Fibroblast of skin of right quadriceps (primary cell): ENCODE measurements around the gene ADIPOQ.
"Not testable (repeated sequence)": the region's sequence is repeated elsewhere in the genome, so short reads cannot be mapped to it uniquely, and the experiment has no call there.

Experiments used
- DNase-seq: peaks from one replicate; pipeline ENCODE4 v3.0.0-alpha.2; 2013

The ADIPOQ gene

DNA sequence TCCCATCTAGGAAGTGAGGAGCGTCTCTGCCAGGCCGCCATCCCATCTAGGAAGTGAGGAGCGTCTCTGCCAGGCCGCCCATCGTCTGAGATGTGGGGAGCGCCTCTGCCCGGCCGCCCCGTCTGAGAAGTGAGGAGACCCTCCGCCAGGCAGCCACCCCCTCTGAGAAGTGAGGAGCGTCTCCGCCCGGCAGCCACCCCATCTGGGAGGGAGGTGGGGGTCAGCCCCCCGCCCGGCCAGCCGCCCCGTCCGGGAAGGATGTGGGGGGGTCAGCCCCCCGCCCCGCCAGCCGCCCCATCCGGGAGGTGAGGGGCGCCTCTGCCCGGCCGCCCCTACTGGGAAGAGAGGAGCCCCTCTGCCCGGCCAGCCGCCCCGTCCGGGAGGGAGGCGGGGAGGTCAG lies 31.3 kb downstream of the ADIPOQ start:
- not testable (repeated sequence) for DNase-seq

- DNase-seq = not testable (repeated sequence)
Observed at GRCh38 chr3:186874216-186874615, 31.7 kb downstream of the ADIPOQ start.

GRCh38 chr3:186874841-186875240 lies 32.3 kb downstream of the ADIPOQ start:
- DNase-seq = not testable (repeated sequence)

GRCh38 chr3:186875708-186876107 lies 33.2 kb downstream of the ADIPOQ start:
- no peak for DNase-seq

- no peak for DNase-seq
Observed at GRCh38 chr3:186879781-186880180, 37.3 kb downstream of the ADIPOQ start.

DNA sequence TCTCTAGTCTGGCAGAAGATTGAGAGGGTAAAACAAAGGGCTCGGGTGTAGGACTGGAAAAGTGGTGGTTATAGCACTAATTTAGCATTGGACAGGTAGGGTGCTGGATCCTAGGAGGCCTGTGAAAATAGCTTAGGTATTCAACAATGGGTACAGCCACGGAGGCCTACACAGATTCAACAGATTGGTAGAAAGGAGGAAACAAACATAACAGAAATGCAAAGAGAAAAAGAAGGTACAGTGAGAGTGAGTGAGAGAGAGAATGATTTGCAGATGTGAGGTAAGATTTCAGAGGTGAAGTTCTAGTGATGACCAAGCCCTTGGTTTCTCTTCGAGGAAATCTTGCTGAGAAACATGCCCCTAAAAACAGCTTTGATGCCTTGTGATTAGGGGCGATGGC lies 37.9 kb downstream of the ADIPOQ start:
- DNase-seq = no peak

DNA sequence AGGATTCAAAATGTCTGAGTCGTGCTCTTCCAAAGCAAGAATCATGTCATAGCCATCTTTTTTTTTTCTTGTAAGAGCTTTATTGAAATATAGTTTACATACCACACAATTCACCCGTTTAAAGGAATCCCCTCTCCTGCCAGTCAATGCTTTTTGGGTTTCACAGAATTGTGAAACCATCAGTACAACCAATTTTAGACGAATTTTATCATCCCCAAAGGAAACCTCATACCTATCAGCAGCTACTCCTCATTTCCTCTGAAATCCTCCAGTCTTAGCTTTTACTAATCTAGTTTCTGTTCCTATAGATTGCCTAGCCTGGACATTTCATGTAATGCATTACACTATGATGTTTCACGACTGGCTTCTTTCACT lies 39.6 kb downstream of the ADIPOQ start:
- DNase-seq = peak; percentile 58

GRCh38 chr3:186882881-186883685 lies 40.6 kb downstream of the ADIPOQ start:
- DNase-seq = peak; percentile 87

- DNase-seq = no peak
Observed at GRCh38 chr3:186883686-186884058, 41.2 kb downstream of the ADIPOQ start.

DNA sequence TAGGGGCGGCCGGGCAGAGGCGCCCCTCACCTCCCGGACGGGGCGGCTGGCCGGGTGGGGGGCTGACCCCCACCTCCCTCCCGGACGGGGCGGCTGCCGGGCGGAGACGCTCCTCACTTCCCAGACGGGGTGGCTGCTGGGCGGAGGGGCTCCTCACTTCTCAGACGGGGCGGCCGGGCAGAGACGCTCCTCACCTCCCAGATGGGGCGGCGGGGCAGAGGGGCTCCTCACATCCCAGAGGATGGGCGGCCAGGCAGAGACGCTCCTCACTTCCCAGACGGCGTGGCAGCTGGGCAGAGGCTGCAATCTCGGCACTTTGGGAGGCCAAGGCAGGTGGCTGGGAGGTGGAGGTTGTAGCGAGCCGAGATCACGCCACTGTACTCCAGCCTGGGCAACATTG lies 42.4 kb downstream of the ADIPOQ start:
- DNase-seq = not testable (repeated sequence)

- DNase-seq = no peak
Observed at GRCh38 chr3:186886202-186886981, 43.9 kb downstream of the ADIPOQ start.

DNA sequence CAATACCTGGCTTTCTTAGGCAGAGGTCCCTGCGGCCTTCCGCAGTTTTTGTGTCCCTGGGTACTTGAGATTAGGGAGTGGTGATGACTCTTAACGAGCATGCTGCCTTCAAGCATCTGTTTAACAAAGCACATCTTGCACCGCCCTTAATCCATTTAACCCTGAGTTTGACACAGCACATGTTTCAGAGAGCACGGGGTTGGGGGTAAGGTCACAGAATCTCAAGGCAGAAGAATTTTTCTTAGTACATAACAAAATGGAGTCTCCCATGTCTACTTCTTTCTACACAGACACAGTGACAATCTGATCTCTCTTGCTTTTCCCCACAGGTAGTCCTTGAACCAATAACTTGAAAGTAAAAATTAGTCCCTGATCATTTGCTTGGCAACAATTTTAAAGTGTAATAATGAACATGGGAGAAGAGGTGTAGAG lies 45.0 kb downstream of the ADIPOQ start:
- DNase-seq = not testable (repeated sequence)

- DNase-seq = peak; percentile 15
Observed at GRCh38 chr3:186888569-186888968, 46.1 kb downstream of the ADIPOQ start.

- DNase-seq = not testable (repeated sequence)
Observed at GRCh38 chr3:186889698-186890097, 47.2 kb downstream of the ADIPOQ start.

- DNase-seq = no peak
Observed at GRCh38 chr3:186890911-186891310, 48.4 kb downstream of the ADIPOQ start.

DNA sequence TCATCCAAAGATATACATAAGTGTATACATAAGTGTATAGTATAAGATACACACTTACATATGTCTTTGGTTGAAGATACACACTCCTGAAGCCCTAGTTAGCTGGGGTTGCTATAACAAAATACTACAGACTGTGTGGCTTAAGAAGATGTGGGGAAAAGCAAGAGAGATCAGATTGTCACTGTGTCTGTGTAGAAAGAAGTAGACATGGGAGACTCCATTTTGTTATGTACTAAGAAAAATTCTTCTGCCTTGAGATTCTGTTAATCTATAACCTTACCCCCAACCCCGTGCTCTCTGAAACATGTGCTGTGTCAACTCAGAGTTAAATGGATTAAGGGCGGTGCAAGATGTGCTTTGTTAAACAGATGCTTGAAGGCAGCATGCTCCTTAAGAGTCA lies 50.6 kb downstream of the ADIPOQ start:
- DNase-seq = not testable (repeated sequence)

- DNase-seq = no peak
Observed at GRCh38 chr3:186895406-186895805, 52.9 kb downstream of the ADIPOQ start.

DNA sequence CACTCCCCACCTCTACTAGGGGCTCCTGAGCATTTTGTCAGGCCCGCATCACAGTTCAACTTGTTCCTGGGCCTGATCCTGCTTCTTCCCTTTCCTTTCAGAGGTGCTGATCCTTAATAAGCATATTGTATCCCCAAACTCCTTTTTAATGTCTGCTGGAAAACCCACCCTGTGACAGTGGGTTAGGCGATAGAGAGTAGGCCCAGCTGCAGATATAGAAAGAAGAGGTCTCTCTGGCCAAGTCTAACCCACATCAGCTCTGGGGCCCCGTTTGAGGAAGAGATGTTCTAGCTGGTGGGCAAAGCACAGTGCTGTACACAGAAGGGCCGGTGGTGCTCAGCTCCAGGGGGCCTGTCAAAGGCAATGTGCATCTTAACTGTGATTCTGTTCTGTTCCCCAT lies 53.5 kb downstream of the ADIPOQ start:
- DNase-seq = no peak

- DNase-seq = no peak
Observed at GRCh38 chr3:186896875-186897274, 54.4 kb downstream of the ADIPOQ start.

GRCh38 chr3:186901135-186901734 lies 58.7 kb downstream of the ADIPOQ start:
- peak; percentile 28 for DNase-seq

DNA sequence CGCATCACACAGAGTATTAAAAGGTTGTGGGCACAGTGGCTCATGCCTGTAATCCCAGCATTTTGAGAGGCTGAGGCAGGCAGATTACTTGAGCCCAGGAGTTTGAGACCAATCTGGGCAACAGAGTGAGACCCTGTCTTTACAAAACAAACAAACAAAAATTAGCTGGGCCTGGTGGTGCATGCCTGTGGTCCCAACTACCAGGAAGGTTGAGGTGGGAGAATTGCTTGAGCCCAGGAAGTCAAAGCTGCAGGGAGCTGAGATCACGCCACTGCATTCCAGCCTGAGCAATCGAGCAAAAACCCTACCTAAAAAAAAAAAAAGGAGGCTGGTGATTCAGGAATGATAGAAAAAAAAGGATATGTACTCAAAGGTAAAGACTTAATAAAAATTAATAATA lies 59.6 kb downstream of the ADIPOQ start:
- peak; percentile 35 for DNase-seq

- no peak for DNase-seq
Observed at GRCh38 chr3:186902713-186903112, 60.2 kb downstream of the ADIPOQ start.

- DNase-seq = not testable (repeated sequence)
Observed at GRCh38 chr3:186903676-186904075, 61.2 kb downstream of the ADIPOQ start.

DNA sequence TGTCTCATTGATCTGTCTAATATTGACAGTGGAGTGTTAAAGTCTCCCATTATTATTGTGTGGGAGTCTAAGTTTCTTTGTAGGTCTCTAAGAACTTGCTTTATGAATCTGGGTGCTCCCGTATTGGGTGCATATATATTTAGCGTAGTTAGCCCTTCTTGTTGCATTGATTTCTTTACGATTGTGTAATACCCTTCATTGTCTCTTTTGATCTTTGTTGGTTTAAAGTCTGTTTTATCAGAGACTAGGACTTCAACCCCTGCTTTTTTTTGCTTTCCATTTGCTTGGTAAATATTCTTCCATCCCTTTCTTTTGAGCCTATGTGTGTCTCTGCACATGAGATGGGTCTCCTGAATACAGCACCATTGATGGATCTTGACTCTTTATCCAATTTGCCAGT lies 64.6 kb downstream of the ADIPOQ start:
- DNase-seq = not testable (repeated sequence)
